CD4-positive, alpha-beta T cell treated with Interleukin-15 for 1 hour (primary cell): Measurements from ENCODE around the gene NOTCH4.
A peak's percentile ranks its signal among the peaks of the same experiment; 100 is the strongest.
"Not testable (repeated sequence)": the region's sequence is repeated elsewhere in the genome, so short reads cannot be mapped to it uniquely, and the experiment has no call there.

Source experiments
- DNase-seq: peaks from one replicate; pipeline ENCODE4 v3.0.0-alpha.2; 2020

NOTCH4 gene

GRCh38 chr6:32216998-32217397 lies 6.9 kb downstream of the NOTCH4 start:
- no peak for DNase-seq

GRCh38 chr6:32216285-32216684 lies 7.6 kb downstream of the NOTCH4 start:
- no peak for DNase-seq

- no peak for DNase-seq
These were observed 8.2 kb downstream of the NOTCH4 start for GRCh38 chr6:32215617-32216016.

GRCh38 chr6:32214126-32214525 lies 9.7 kb downstream of the NOTCH4 start:
- DNase-seq = no peak

- no peak for DNase-seq
These were observed 10.2 kb downstream of the NOTCH4 start for GRCh38 chr6:32213649-32214048.

- DNase-seq = no peak
These were observed 11.6 kb downstream of the NOTCH4 start for GRCh38 chr6:32212076-32212760.

- DNase-seq = not testable (repeated sequence)
These were observed 12.4 kb downstream of the NOTCH4 start for GRCh38 chr6:32211432-32211831.

- DNase-seq = no peak
These were observed 13.7 kb downstream of the NOTCH4 start for GRCh38 chr6:32210191-32210601.

- DNase-seq = no peak
These were observed 14.9 kb downstream of the NOTCH4 start for GRCh38 chr6:32208996-32209395.

- no peak for DNase-seq
These were observed 19.6 kb downstream of the NOTCH4 start for GRCh38 chr6:32204268-32204715.

- DNase-seq = no peak
These were observed 20.2 kb downstream of the NOTCH4 start for GRCh38 chr6:32203426-32204267.

GRCh38 chr6:32202186-32202585 lies 21.7 kb downstream of the NOTCH4 start:
- DNase-seq = no peak

- DNase-seq = no peak
These were observed 23.0 kb downstream of the NOTCH4 start for GRCh38 chr6:32200711-32201475.

GRCh38 chr6:32198866-32199265 lies 25.0 kb downstream of the NOTCH4 start:
- no peak for DNase-seq

- DNase-seq = no peak
These were observed 25.5 kb downstream of the NOTCH4 start for GRCh38 chr6:32198345-32198696.

- DNase-seq = peak; percentile 62
These were observed 26.9 kb downstream of the NOTCH4 start for GRCh38 chr6:32196682-32197616.

GRCh38 chr6:32195902-32196681 lies 27.8 kb downstream of the NOTCH4 start:
- peak; percentile 89 for DNase-seq

GRCh38 chr6:32195652-32195901 lies 28.3 kb downstream of the NOTCH4 start:
- DNase-seq = peak; percentile 100

GRCh38 chr6:32194825-32195651 lies 28.8 kb downstream of the NOTCH4 start:
- DNase-seq = no peak

GRCh38 chr6:32194388-32194787 lies 29.5 kb downstream of the NOTCH4 start:
- DNase-seq = no peak

- DNase-seq = not testable (repeated sequence)
These were observed 30.8 kb downstream of the NOTCH4 start for GRCh38 chr6:32193096-32193495.
